MCF 10A (cell line): Measurements from ENCODE around the gene GPR143. TPM values are rescaled to one million over a fixed set of nuclear protein-coding genes. Genes with fewer than 3 reads are reported as not detected.
"Not testable (repeated sequence)": the region's sequence is repeated elsewhere in the genome, so short reads cannot be mapped to it uniquely, and the experiment has no call there.

Source experiments
- Bru-seq: library from RNA; stranded (reverse); fragments of 400-500 nt; gene quantifications from one replicate; lab custom pipeline; 2021; lab: Mats Ljungman, UMichigan
- BruChase-seq, 2 experiments: library from RNA; stranded (reverse); fragments of 400-500 nt; gene quantifications; one replicate each; lab custom pipeline; 2021; lab: Mats Ljungman, UMichigan
- BruUV-seq: library from RNA; stranded (reverse); fragments of 400-500 nt; replicated peaks from 2 replicates; lab custom pipeline; 2021; lab: Mats Ljungman, UMichigan
- CTCF ChIA-PET: fragments of 300-600 bp; sonication (Branson Sonifier 250); formaldehyde crosslinking; extraction: SDS; loops from one replicate; lab custom pipeline; 2021; ENCODE audit warnings: antibody characterized with exemption, inconsistent platforms; lab: Yijun Ruan, JAX
- POLR2A ChIA-PET: fragments of 300-600, 350-650 bp; sonication (Branson Sonifier 250); formaldehyde crosslinking; extraction: SDS; loops from one replicate; lab custom pipeline; 2020; ENCODE audit warnings: antibody characterized with exemption, inconsistent platforms; lab: Yijun Ruan, JAX
- DNase-seq: peaks from one replicate; pipeline ENCODE4 v3.0.0-alpha.2; 2018; ENCODE audit not compliant: unreplicated experiment
- H3K27ac Mint-ChIP-seq: one replicate; pipeline ENCODE4 v1.8.0; 2022; ENCODE audit warnings: mild to moderate bottlenecking, low read depth, mixed read lengths; ENCODE audit not compliant: unreplicated experiment
- H3K27me3 Mint-ChIP-seq: one replicate; pipeline ENCODE4 v1.8.0; 2022; ENCODE audit warnings: mixed read lengths; ENCODE audit not compliant: insufficient read depth, unreplicated experiment
- H3K36me3 Mint-ChIP-seq: one replicate; pipeline ENCODE4 v1.8.0; 2022; ENCODE audit warnings: mild to moderate bottlenecking, moderate library complexity, mixed read lengths; ENCODE audit not compliant: insufficient read depth, unreplicated experiment
- H3K4me1 Mint-ChIP-seq: one replicate; pipeline ENCODE4 v1.8.0; 2022; ENCODE audit warnings: mixed read lengths; ENCODE audit not compliant: insufficient read depth, unreplicated experiment
- H3K4me3 Mint-ChIP-seq: one replicate; pipeline ENCODE4 v1.8.0; 2022; ENCODE audit warnings: mild to moderate bottlenecking, moderate library complexity, mixed read lengths; ENCODE audit not compliant: unreplicated experiment
- H3K9me3 Mint-ChIP-seq: one replicate; pipeline ENCODE4 v1.8.0; 2022; ENCODE audit warnings: mixed read lengths; ENCODE audit not compliant: unreplicated experiment
- intact Hi-C: fragments of 100-400 bp; cut with micrococcal nuclease; formaldehyde crosslinking; loops from 2 replicates; pipeline ENCODE4 v1.14.1; 2022
- long read RNA-seq: library from polyadenylated mRNA; stranded (forward); transcript quantifications from one replicate; pipeline ENCODE4 v2.0.0, GENCODE V29; 2022
- total RNA-seq: library from RNA; stranded (reverse); gene quantifications from 2 replicates; pipeline ENCODE4 v1.2.3, GENCODE V29; 2022
- TF ChIP-seq, protein P1 (sequence below): fragments of 200-600 bp; IDR thresholded peaks from one replicate; pipeline ENCODE4 v1.8.0; 2022; ENCODE audit warnings: antibody characterized with exemption, mild to moderate bottlenecking; ENCODE audit not compliant: unreplicated experiment

The GPR143 gene
- total RNA-seq: 0.77 and 0.93 TPM in 2 replicates
- percentile 20 among the genes with signal in this experiment for Bru-seq, nascent RNA
- percentile 24 among the genes with signal in this experiment for BruChase-seq, experiment 1, labeled RNA remaining after a 6-hour chase
- percentile 21 among the genes with signal in this experiment for BruChase-seq, experiment 2, labeled RNA remaining after a 2-hour chase
- long read RNA-seq, partial matches to known transcripts: 3 of 3 reads
- long read RNA-seq, other reads (novel, unspliced or antisense): 0 of 3 reads

DNA sequence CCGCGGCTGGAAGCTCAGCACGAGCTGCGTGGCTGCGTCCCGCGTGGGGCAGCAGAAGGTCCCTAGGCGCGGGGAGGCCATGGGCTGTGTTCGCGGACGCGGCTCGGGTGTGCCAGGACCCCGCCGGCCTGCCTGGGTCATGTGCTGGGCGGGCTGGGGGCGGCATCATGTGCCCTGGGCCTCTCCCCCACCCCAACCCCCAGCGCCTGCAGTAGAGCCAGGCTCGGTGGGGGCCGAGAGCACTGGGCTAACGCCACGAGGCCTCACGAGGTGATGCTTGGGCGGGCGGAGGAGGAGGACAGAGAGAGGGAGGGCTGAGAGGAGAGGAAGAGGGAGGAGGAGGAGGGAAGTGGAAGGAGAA lies at the start of gene GPR143:
GPR143 (minus strand) TSS at position 111 of the 361 bp plus-strand sequence; CDS start at position 81, 30 bp downstream.
- H3K4me1 Mint-ChIP-seq: no peaks in the 10 kb centered on the region
- no peak within 1 kb of the TSS for H3K27ac Mint-ChIP-seq
- no TSS peak for BruUV-seq
- TF ChIP-seq, protein P1, sequence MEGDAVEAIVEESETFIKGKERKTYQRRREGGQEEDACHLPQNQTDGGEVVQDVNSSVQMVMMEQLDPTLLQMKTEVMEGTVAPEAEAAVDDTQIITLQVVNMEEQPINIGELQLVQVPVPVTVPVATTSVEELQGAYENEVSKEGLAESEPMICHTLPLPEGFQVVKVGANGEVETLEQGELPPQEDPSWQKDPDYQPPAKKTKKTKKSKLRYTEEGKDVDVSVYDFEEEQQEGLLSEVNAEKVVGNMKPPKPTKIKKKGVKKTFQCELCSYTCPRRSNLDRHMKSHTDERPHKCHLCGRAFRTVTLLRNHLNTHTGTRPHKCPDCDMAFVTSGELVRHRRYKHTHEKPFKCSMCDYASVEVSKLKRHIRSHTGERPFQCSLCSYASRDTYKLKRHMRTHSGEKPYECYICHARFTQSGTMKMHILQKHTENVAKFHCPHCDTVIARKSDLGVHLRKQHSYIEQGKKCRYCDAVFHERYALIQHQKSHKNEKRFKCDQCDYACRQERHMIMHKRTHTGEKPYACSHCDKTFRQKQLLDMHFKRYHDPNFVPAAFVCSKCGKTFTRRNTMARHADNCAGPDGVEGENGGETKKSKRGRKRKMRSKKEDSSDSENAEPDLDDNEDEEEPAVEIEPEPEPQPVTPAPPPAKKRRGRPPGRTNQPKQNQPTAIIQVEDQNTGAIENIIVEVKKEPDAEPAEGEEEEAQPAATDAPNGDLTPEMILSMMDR: no peak
- H3K4me3 Mint-ChIP-seq: no peak within 1 kb of the TSS
- ChIA-PET CTCF (no interaction called here), POLR2A (interaction anchor here (0.6 kb wide), 1 partner anchor 25 kb away, joined by 3 read pairs; no protein-coding TSS in a partner anchor)
- intact Hi-C loops: no loop called here
- H3K9me3 Mint-ChIP-seq: no peaks in the 10 kb centered on the region
- DNase-seq: no peak
- no peaks in the 10 kb centered on the region for H3K36me3 Mint-ChIP-seq
- H3K27me3 Mint-ChIP-seq: no peaks in the 10 kb centered on the region

DNA sequence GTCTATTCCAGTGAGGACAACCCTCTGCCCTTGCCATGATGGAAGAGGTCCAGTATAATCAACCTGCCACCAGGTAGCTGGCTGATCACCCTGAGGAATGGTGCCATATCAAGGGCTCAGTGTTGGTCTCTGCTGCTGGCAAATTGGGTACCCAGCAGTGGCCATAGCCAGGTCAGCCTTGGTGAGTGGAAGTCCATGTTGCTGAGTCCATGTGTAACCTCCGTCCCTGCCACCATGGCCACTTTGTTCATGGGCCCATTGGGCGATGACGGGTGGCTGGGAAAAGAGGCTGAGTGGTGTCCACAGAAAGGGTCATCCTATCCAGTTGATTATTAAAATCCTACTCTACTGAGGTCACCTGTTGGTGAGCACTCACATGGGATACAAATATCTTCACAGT lies 45.4 kb upstream of the GPR143 start:
- not testable (repeated sequence) for BruUV-seq

DNA sequence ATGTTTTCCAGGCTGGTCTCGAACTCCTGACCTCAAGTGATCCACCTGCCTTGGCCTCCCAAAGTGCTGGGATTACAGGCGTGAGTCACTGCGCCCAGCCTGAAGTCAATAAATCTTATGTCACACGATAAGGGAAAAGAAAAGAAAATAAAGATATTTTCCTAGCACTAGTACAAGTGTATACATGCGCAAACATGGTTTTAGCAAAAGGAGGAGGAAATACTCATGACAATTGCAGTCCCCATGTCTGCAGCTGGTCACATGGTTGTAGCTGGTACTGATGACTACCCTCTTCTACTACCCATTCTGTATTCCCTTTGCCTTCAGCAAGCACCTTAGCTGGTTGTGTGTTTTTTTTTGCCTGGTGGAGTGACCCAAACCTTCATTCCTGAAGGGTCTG lies 44.2 kb upstream of the GPR143 start:
- H3K36me3 Mint-ChIP-seq, POLR2A ChIA-PET, DNase-seq, H3K27me3 Mint-ChIP-seq, H3K27ac Mint-ChIP-seq, H3K4me1 Mint-ChIP-seq, CTCF ChIA-PET, BruUV-seq, H3K4me3 Mint-ChIP-seq, intact Hi-C loops, H3K9me3 Mint-ChIP-seq: not testable (repeated sequence)

More for the DNA sequence above, 45.4 kb upstream of the GPR143 start:
- DNase-seq, H3K27ac Mint-ChIP-seq, H3K36me3 Mint-ChIP-seq, intact Hi-C loops, POLR2A ChIA-PET, CTCF ChIA-PET, H3K9me3 Mint-ChIP-seq, H3K4me3 Mint-ChIP-seq, H3K27me3 Mint-ChIP-seq: not testable (repeated sequence)
- H3K4me1 Mint-ChIP-seq: peaks cover 11% of the 10 kb centered on the region

DNA sequence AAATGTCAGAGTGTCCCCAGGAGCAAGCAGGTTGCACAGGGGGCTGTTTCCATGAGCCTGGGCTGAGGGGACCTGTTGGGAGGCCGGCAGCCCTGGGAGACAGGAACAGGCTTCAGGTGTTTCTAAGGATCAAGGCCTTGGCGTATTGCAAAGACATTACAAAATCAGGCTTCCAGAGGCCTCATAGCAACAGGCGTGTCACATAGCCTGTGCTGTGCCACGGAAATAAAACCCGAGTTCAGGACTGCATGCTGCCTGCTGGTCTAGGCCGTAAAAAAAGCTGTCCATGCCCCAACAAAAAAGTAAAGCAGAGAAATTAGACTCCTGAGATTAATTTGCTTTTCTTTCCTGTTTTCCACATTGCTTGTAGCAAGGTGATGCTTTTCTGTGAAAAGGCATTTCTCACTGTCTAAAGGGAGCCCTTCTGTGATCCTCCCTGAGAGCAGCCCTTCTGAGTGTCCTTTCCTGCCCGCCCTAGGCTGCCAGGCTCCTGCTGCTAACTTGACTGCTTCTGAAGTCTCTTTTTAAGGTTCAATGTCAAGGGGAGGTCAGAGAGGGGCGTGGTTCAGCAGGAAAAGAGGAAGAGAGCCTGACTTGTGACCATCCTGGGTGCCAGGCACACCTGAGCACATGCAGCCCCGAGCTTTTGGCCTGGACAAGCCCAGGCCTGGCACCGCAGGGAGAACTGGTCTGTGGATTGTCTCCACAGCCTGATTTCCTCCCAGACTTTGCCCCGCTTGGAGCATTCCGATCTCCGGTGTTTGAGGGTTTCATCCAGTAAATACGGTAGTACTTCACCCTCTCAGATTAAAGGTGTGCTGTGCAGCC lies 41.9 kb upstream of the GPR143 start:
- no peaks in the 10 kb centered on the region for H3K27me3 Mint-ChIP-seq
- no TSS peak for BruUV-seq
- no peaks in the 10 kb centered on the region for H3K36me3 Mint-ChIP-seq
- DNase-seq: no peak
- no peak overlapping the region for H3K4me3 Mint-ChIP-seq
- peak overlapping the region; percentile 69 for H3K27ac Mint-ChIP-seq
- peaks cover 5% of the 10 kb centered on the region for H3K4me1 Mint-ChIP-seq
- intact Hi-C loops: no loop called here
- ChIA-PET POLR2A (interaction anchor here (0.7 kb wide), 1 partner anchor 241 kb away, joined by 3 read pairs; no protein-coding TSS in a partner anchor), CTCF (interaction anchor here (0.5 kb wide), 1 partner anchor 226 kb away, joined by 3 read pairs; no protein-coding TSS in a partner anchor)
- TF ChIP-seq, protein P1: no peak
- H3K9me3 Mint-ChIP-seq: no peaks in the 10 kb centered on the region

DNA sequence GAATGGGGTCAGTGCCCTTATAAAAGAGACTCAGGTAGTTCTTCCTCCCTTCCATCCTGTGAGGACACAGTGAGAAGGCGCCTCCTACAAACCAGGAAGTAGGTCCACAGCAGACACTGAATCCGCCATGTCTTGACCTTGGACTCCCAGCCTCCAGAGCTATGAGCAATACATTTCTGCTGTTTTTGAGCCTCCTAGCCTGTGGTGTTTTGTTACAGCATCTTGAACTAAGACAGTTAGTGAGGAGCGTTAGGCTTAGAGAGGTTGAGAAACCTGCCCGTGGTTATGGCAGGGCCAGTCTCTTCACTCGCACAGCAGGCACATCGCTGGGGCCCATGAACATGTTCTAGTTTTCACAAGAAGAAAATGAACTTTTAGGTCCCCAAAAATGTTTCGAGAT lies 40.3 kb upstream of the GPR143 start:
- Mint-ChIP-seq H3K4me3 (no peak overlapping the region), H3K36me3 (no peaks in the 10 kb centered on the region), H3K4me1 (peaks cover 5% of the 10 kb centered on the region), H3K9me3 (peaks cover 2% of the 10 kb centered on the region), H3K27ac (no peak overlapping the region), H3K27me3 (no peaks in the 10 kb centered on the region)
- POLR2A ChIA-PET: no interaction called here
- intact Hi-C loops: no loop called here
- CTCF ChIA-PET: no interaction called here
- BruUV-seq: no TSS peak
- no peak for DNase-seq
- TF ChIP-seq, protein P1: no peak
